Kidney tubule cell (primary cell): ENCODE data around the gene PIK3R5.
A peak's percentile ranks its signal among the peaks of the same experiment; 100 is the strongest.

ENCODE experiments used
- DNase-seq: peaks from one replicate; pipeline ENCODE4 v3.0.0-alpha.2; 2018; ENCODE audit warnings: low spot score

Gene PIK3R5

DNA sequence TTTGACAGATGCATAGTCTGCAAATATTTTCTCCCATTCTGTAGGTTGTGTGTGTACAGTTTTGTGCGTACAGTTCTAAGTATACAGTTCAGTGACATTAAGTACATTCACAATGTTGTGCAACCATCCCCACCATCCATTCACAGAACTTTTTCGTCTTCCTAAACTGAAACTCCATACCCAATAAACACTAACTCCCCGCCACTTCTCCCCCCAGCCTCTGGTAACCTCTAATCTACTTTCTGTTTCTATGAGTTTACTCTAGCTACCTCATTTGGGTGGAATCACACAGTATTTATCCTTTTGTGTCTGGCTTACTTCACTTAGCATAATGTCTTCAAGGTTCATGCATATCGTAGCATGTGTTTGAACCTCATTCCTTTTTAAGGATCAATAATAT, 14.3 kb downstream of the PIK3R5 start:
- DNase-seq = no peak

GRCh38 chr17:8949061-8949661, 16.3 kb downstream of the PIK3R5 start:
- no peak for DNase-seq

GRCh38 chr17:8948462-8948861, 17.0 kb downstream of the PIK3R5 start:
- DNase-seq = no peak

DNA sequence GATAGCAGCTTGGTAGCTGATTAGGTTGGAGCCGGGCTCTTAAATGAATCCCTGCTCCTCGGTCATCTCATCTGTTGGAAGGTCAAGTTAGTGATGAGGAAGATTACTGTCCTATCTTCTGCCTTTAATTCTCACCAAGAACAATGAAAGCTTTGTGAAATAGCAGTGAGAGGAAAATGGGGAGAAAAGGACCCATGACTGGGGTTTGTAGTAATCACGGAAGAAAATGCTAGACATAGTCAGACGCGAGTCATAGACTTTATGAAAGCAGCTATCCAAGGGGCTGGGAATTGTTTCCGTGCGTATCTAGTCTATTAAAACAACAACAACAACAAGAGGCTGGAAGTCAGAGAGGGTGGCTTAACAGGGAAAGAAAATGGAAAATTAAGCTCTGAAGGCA, 18.3 kb downstream of the PIK3R5 start:
- DNase-seq = no peak

DNA sequence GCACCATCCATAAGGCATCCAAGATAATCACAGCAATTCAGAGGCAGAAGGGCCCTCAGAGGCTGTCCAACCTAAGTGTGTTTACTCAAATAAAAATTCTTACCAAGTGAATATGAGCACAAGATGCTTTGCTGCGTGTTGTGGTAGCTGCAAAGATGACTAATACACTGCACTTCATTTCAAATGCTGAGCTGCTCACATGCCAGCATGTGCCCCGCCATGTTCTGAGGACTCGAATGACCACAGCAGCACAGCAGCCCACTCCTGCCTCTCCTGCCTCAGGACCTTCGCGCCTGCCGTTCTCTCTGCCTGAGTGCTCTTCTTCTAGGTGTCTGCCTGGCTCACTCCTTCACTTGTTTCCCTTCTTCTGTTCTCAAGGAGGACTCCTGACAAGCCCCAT, 19.0 kb downstream of the PIK3R5 start:
- DNase-seq = no peak

DNA sequence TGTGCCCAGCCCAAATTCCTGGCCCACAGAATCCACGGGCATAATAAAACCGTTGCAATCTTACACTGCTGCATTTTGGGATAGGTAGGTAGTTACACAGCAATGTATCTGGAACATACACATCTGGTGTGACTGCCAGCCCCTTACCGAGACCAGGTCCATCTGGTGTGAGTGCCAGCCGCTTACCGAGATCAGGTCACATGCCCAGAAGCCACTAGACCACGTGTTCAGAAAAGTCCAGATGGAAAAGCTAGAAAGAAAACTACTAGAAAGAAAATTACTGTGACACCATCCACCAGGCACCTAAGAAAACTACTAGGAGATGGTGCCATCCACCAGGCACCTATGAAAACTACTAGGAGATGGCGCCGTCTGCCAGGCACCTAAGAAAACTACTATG, 19.4 kb downstream of the PIK3R5 start:
- DNase-seq = no peak

- no peak for DNase-seq
Measured at GRCh38 chr17:8944748-8945147, 20.8 kb downstream of the PIK3R5 start.

- DNase-seq = no peak
Measured at GRCh38 chr17:8944083-8944482, 21.4 kb downstream of the PIK3R5 start.

- DNase-seq = no peak
Measured at GRCh38 chr17:8941980-8942622, 23.4 kb downstream of the PIK3R5 start.

- DNase-seq = no peak
Measured at GRCh38 chr17:8941520-8941919, 24.0 kb downstream of the PIK3R5 start.

GRCh38 chr17:8940866-8941471, 24.5 kb downstream of the PIK3R5 start:
- DNase-seq = no peak

GRCh38 chr17:8939496-8940334, 25.8 kb downstream of the PIK3R5 start:
- no peak for DNase-seq

DNA sequence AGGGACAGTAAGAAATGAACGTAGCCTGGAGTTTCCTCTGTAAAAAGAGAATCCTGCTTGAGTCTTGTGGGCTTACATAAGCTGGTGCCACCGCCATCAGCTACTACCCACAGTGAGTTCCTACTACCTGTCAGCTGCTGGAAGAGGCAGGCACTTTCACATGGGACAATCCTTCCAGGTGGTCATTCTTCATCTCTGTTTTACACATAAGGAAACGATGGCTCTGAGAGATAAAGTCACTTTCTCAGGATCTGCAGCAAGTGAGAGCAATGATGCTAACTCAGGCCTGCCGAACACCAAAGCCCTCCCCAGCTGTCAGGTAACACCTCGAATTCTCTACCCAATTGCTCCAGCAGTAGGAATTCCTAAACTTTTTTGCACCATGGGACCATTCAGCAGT, 26.6 kb downstream of the PIK3R5 start:
- DNase-seq = no peak

GRCh38 chr17:8935191-8935590, 30.3 kb downstream of the PIK3R5 start:
- peak; percentile 64 for DNase-seq

DNA sequence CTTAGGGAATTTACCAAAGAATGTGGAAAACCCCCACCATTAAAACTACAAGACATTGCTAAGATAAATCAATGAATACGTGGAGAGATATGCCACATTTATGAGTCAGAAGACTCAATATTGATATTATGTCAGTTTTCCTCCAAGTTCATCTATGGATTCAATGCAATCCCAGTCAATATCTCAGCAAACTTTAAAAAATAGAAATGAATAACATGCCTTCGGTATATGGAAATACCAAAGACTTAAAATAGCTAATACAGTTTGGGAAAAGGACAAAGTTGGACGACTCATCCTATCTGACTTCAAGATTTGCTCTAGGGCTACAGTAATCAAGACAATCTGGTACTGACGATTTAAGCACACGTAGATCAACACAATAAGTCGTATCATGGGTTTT, 31.2 kb downstream of the PIK3R5 start:
- no peak for DNase-seq

DNA sequence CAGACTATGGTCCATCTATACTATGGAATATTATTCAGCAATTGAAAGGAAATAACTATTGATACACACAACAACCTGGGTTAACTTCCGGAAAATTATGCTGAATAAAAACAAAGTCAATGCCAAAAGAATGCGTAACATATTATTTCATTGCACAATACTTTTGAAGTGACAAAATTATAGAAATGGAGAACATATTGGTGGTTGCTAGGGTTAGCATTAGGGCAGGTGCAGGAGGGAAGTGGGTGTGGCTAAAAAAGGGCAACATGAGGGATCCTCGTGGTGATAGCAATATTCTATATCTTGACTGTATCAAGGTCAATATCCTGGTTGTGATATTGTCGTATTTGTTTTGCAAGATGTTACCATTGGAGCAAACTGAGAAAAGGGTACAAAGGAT, 34.9 kb downstream of the PIK3R5 start:
- DNase-seq = no peak

- no peak for DNase-seq
Measured at GRCh38 chr17:8928347-8928746, 37.2 kb downstream of the PIK3R5 start.

DNA sequence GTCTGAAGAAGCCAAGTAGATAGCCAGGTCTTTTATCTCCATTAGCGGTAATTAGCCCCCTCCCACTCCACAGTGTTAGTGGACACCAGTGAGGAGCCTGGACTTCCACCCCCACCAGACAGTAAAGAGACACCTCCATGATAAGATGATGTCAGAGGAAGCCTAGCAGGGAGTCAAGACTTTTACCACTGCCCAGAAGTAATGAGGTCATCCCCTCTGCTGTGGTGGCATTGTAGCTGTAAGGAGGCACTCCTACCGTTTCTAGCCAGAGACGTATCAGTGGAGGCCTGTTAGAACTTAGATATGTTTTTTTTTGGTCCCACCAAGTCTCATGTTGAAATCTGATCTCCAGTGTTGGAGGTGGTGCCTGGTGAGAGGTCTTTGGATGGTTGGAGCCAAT, 38.1 kb downstream of the PIK3R5 start:
- no peak for DNase-seq

- DNase-seq = no peak
Measured at GRCh38 chr17:8925808-8926207, 39.7 kb downstream of the PIK3R5 start.

DNA sequence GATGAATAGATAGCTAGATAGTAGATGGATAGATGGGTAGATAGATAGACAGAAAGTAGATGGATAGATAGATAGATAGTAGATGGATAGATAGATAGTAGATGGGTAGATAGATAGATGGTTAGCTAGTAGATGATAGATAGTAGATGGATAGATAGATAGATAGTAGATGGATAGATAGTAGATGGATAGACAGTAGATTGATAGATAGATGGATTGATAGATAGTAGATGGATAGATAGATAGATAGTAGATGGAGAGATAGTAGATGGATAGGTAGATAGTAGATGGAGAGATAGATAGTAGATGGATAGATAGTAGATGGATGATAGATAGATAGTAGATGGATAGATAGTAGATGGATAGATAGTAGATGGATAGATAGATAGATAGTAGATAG, 40.4 kb downstream of the PIK3R5 start:
- no peak for DNase-seq

GRCh38 chr17:8924595-8924994, 40.9 kb downstream of the PIK3R5 start:
- no peak for DNase-seq

DNA sequence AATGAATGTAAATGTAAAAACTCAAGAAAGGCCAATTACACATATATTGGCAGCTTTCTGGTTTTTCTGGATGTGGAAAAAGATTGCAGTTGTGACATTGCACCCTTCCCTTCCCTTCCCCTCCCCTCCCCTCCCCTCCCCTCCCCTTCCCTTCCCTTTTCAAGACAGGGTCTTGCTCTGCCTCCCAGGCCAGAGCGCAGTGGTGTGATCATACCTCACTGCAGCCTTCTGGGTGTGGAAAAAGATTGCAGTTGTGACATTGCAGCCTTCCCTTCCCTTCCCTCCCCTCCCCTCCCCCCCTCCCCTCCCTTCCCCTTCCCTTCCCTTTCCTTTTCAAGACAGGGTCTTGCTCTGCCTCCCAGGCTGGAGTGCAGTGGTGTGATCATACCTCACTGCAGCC, 41.7 kb downstream of the PIK3R5 start:
- DNase-seq = no peak

DNA sequence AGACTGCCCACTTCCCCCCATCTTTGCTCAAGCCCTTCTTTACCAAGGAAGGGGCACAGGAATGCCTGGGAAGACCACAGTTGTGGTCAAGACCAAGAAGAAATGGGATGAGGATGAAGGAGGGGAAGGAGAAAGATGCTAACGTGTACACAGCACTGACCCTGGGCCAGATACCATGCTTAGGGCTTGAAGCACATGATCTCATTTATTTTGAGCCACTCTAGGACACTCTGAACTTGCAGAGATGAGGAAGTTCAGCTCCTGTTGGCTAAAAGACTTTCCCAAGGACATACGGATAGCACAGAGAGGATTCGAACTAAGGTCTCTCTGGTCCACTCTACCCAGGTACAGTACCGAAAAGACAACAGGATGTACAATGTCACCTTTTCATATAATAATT, 42.6 kb downstream of the PIK3R5 start:
- no peak for DNase-seq
